ENCODE measurements around the gene PROZ. TPM values are rescaled to one million over a fixed set of nuclear protein-coding genes. Genes with fewer than 3 reads are reported as not detected.

The PROZ gene
- total RNA-seq, 1 donor from 2014 or later: not detected

DNA sequence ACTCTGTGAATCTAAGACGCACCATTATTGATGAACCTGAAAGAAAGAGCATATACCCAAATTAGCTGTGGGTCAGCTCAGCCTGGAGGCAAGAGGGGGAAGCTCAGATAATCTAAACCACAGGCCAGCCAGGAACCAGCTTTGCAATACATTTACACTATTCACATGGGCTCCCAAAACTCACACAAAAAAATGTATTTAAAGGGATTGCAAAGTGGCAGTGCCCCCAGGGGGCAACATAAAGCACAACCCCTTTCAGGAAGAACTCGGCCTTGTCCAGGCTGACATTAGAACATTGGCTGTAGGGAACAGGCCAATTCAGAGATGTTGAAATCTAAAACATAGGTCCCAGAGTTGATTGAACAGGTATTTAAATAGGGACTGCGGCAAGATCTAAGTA lies 3.2 kb upstream of the PROZ start:
- Mint-ChIP-seq H3K4me3 (ENCODE audit: unreplicated experiment) (no peak overlapping the region), H3K27ac (ENCODE audit: unreplicated experiment) (no peak overlapping the region), H3K36me3 (ENCODE audit: low read depth) (peaks cover 1% of the 10 kb centered on the region), H3K9me3 (ENCODE audit: low read depth) (no peaks in the 10 kb centered on the region), H3K4me1 (ENCODE audit: low read depth) (peaks cover 17% of the 10 kb centered on the region), H3K27me3 (ENCODE audit: low read depth) (no peaks in the 10 kb centered on the region)
- no peak for DNase-seq (ENCODE audit: low spot score)
- TF ChIP-seq, protein P1, sequence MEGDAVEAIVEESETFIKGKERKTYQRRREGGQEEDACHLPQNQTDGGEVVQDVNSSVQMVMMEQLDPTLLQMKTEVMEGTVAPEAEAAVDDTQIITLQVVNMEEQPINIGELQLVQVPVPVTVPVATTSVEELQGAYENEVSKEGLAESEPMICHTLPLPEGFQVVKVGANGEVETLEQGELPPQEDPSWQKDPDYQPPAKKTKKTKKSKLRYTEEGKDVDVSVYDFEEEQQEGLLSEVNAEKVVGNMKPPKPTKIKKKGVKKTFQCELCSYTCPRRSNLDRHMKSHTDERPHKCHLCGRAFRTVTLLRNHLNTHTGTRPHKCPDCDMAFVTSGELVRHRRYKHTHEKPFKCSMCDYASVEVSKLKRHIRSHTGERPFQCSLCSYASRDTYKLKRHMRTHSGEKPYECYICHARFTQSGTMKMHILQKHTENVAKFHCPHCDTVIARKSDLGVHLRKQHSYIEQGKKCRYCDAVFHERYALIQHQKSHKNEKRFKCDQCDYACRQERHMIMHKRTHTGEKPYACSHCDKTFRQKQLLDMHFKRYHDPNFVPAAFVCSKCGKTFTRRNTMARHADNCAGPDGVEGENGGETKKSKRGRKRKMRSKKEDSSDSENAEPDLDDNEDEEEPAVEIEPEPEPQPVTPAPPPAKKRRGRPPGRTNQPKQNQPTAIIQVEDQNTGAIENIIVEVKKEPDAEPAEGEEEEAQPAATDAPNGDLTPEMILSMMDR (IDR thresholded peaks at IDR 0.05): no peak

DNA sequence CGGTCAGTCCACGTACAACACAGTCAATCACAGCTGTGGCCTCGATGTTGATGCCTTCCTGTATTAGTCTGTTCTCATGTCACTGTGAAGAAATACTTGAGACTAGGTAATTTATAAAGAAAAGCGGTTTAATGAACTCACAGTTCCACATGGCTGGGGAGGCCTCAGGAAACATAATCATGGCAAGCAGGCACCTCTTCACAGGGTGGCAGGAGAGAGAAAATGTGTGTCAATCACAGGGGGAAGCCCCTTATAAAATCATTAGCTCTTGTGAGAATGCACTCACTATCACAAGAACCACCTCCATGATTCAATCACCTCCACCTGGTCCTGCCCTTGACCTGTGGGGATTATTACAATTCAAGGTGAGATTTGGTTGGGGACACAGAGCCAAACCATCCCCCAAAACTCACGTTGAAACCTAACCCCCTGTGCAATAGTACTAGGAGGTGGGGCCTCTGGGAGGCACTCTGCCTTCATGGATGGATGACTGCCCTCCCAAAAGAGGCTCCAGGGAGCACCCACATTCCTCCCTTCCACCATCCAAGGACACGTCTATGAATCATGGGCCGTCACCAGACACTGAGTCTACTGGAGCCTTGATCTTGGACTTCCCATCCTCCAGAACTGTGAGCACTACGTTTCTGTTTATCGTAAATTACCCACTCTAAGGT lies 2.3 kb upstream of the PROZ start:
- H3K4me1 Mint-ChIP-seq (ENCODE audit: low read depth): peaks cover 17% of the 10 kb centered on the region
- H3K4me3 Mint-ChIP-seq (ENCODE audit: unreplicated experiment): no peak overlapping the region
- no peak for DNase-seq (ENCODE audit: low spot score)
- H3K36me3 Mint-ChIP-seq (ENCODE audit: low read depth): peaks cover under 1% of the 10 kb centered on the region
- H3K9me3 Mint-ChIP-seq (ENCODE audit: low read depth): no peaks in the 10 kb centered on the region
- H3K27me3 Mint-ChIP-seq (ENCODE audit: low read depth): no peaks in the 10 kb centered on the region
- H3K27ac Mint-ChIP-seq (ENCODE audit: unreplicated experiment): no peak overlapping the region
- TF ChIP-seq, protein P1 (IDR thresholded peaks at IDR 0.05): no peak

DNA sequence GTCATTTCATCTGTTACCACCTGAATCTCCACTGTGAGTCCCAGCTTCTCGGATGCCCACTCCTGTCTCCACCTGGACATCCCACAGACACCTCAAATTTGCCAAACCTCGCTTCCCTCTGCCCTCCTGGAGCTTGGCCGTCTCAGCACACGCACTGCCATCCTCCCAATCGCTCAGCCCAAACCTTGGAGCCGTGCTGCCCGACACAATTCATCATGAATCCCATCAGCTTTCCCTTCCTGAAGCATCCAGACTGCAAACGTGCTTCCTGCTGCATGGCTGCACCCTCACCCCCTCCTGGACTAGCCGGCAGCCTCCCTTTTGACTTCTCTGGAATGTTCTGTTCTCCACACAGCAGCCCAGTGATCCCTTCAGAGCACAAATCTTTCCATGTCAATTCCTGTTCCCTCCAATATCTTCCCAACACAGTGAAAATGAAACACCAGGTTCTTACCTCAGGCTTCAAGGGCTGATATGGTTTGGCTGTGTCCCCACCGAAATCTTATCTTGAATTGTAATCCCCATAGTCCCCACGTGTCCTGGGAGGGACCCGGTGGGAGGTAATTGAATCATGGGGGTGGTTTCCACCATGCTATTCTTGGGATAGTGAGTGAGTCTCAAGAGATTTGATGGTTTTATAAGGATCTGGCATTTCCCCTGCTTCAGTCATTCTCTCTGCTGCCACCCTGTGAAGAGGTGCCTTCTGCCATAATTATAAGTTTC lies 1.1 kb upstream of the PROZ start:
- H3K36me3 Mint-ChIP-seq (ENCODE audit: low read depth): no peaks in the 10 kb centered on the region
- DNase-seq (ENCODE audit: low spot score): no peak
- no peaks in the 10 kb centered on the region for H3K9me3 Mint-ChIP-seq (ENCODE audit: low read depth)
- H3K4me1 Mint-ChIP-seq (ENCODE audit: low read depth): peaks cover 13% of the 10 kb centered on the region
- TF ChIP-seq, protein P1 (IDR thresholded peaks at IDR 0.05): no peak
- H3K27ac Mint-ChIP-seq (ENCODE audit: unreplicated experiment): no peak overlapping the region
- no peaks in the 10 kb centered on the region for H3K27me3 Mint-ChIP-seq (ENCODE audit: low read depth)
- no peak overlapping the region for H3K4me3 Mint-ChIP-seq (ENCODE audit: unreplicated experiment)

DNA sequence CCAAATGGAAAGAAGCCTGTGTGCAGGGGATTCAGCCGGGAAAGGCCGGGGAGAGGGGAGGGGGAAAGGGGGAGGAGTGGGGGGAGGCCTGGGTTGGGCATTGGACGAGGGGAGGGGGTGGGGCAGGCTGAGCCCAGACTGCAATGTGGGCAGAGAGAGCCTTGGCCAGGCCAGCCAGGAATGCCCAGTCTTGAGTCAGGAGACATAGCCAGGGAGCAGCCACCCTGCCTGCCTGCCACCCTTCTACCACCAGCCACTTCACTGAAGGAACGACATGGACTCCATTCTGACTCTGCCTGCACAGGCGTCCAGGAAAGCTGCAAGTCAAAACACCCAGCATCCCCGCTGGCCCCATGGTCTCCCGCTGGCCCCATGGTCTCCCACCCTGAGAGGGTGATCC lies 498 bp downstream of the PROZ start:
- Mint-ChIP-seq H3K4me1 (ENCODE audit: low read depth) (peaks cover 3% of the 10 kb centered on the region), H3K27me3 (ENCODE audit: low read depth) (peaks cover 8% of the 10 kb centered on the region), H3K36me3 (ENCODE audit: low read depth) (no peaks in the 10 kb centered on the region), H3K27ac (ENCODE audit: unreplicated experiment) (no peak overlapping the region), H3K4me3 (ENCODE audit: unreplicated experiment) (no peak overlapping the region), H3K9me3 (ENCODE audit: low read depth) (no peaks in the 10 kb centered on the region)
- DNase-seq (ENCODE audit: low spot score): no peak
- TF ChIP-seq, protein P1 (IDR thresholded peaks at IDR 0.05): no peak

DNA sequence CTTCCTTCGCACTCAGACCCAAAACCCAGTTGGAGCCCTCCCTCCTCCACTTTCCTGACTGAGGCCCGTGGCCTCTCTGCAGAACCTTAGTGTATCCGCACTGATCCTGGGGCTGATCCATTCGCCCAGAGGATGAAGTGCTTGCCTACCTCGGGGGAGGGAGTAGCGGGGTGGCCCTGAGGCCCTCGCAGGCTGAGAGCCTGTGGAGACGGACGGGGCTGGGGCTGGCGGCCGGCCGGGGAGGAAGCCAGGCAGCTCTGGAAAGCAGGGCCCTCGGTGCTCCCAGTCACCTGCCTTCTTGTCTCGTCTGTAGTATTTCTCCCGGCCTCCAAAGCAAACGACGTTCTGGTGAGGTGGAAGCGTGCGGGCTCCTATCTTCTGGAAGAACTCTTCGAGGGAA lies 1.3 kb downstream of the PROZ start:
- Mint-ChIP-seq H3K27me3 (ENCODE audit: low read depth) (peaks cover 8% of the 10 kb centered on the region), H3K27ac (ENCODE audit: unreplicated experiment) (no peak overlapping the region), H3K4me1 (ENCODE audit: low read depth) (peaks cover 3% of the 10 kb centered on the region), H3K36me3 (ENCODE audit: low read depth) (no peaks in the 10 kb centered on the region), H3K9me3 (ENCODE audit: low read depth) (no peaks in the 10 kb centered on the region), H3K4me3 (ENCODE audit: unreplicated experiment) (no peak overlapping the region)
- no peak for DNase-seq (ENCODE audit: low spot score)
- TF ChIP-seq, protein P1 (IDR thresholded peaks at IDR 0.05): no peak
